ENCODE measurements around the gene FBN1. TPM values are rescaled to one million over a fixed set of nuclear protein-coding genes. Genes with fewer than 3 reads are reported as not detected.

The FBN1 gene
- total RNA-seq, 1 donor from 2014 or later = 1,183 TPM

- Mint-ChIP-seq H3K27me3 (ENCODE audit: low read depth) (no peaks in the 10 kb centered on the region), H3K27ac (ENCODE audit: unreplicated experiment) (peak overlapping the region; percentile 9), H3K9me3 (ENCODE audit: low read depth) (no peaks in the 10 kb centered on the region), H3K4me1 (ENCODE audit: low read depth) (peaks cover 42% of the 10 kb centered on the region), H3K4me3 (ENCODE audit: unreplicated experiment) (no peak overlapping the region), H3K36me3 (ENCODE audit: low read depth) (peaks cover 77% of the 10 kb centered on the region)
- TF ChIP-seq, protein P1, sequence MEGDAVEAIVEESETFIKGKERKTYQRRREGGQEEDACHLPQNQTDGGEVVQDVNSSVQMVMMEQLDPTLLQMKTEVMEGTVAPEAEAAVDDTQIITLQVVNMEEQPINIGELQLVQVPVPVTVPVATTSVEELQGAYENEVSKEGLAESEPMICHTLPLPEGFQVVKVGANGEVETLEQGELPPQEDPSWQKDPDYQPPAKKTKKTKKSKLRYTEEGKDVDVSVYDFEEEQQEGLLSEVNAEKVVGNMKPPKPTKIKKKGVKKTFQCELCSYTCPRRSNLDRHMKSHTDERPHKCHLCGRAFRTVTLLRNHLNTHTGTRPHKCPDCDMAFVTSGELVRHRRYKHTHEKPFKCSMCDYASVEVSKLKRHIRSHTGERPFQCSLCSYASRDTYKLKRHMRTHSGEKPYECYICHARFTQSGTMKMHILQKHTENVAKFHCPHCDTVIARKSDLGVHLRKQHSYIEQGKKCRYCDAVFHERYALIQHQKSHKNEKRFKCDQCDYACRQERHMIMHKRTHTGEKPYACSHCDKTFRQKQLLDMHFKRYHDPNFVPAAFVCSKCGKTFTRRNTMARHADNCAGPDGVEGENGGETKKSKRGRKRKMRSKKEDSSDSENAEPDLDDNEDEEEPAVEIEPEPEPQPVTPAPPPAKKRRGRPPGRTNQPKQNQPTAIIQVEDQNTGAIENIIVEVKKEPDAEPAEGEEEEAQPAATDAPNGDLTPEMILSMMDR (IDR thresholded peaks at IDR 0.05) = no peak
- no peak for DNase-seq (ENCODE audit: low spot score)
These were observed 182.8 kb downstream of the FBN1 start for GRCh38 chr15:48462688-48463087.

GRCh38 chr15:48459571-48460442 lies 185.7 kb downstream of the FBN1 start:
- H3K4me3 Mint-ChIP-seq (ENCODE audit: unreplicated experiment) = no peak overlapping the region

GRCh38 chr15:48458876-48459275 lies 186.6 kb downstream of the FBN1 start:
- peaks cover 73% of the 10 kb centered on the region for H3K36me3 Mint-ChIP-seq (ENCODE audit: low read depth)
- H3K27me3 Mint-ChIP-seq (ENCODE audit: low read depth) = no peaks in the 10 kb centered on the region
- H3K4me1 Mint-ChIP-seq (ENCODE audit: low read depth) = peaks cover 43% of the 10 kb centered on the region
- H3K4me3 Mint-ChIP-seq (ENCODE audit: unreplicated experiment) = no peak overlapping the region
- DNase-seq (ENCODE audit: low spot score) = no peak
- TF ChIP-seq, protein P1 (IDR thresholded peaks at IDR 0.05) = no peak
- peak overlapping the region; percentile 76 for H3K27ac Mint-ChIP-seq (ENCODE audit: unreplicated experiment)
- H3K9me3 Mint-ChIP-seq (ENCODE audit: low read depth) = no peaks in the 10 kb centered on the region

More at GRCh38 chr15:48459571-48460442, 185.7 kb downstream of the FBN1 start:
- no peak for DNase-seq (ENCODE audit: low spot score)
- peaks cover 43% of the 10 kb centered on the region for H3K4me1 Mint-ChIP-seq (ENCODE audit: low read depth)
- TF ChIP-seq, protein P1 (IDR thresholded peaks at IDR 0.05) = peak; percentile 17
- H3K9me3 Mint-ChIP-seq (ENCODE audit: low read depth) = no peaks in the 10 kb centered on the region
- peak overlapping the region; percentile 53 for H3K27ac Mint-ChIP-seq (ENCODE audit: unreplicated experiment)
- H3K27me3 Mint-ChIP-seq (ENCODE audit: low read depth) = no peaks in the 10 kb centered on the region
- peaks cover 73% of the 10 kb centered on the region for H3K36me3 Mint-ChIP-seq (ENCODE audit: low read depth)

GRCh38 chr15:48456134-48456533 lies 189.4 kb downstream of the FBN1 start:
- peaks cover 78% of the 10 kb centered on the region for H3K36me3 Mint-ChIP-seq (ENCODE audit: low read depth)
- H3K27ac Mint-ChIP-seq (ENCODE audit: unreplicated experiment) = peak overlapping the region; percentile 78
- H3K4me3 Mint-ChIP-seq (ENCODE audit: unreplicated experiment) = no peak overlapping the region
- no peaks in the 10 kb centered on the region for H3K9me3 Mint-ChIP-seq (ENCODE audit: low read depth)
- H3K27me3 Mint-ChIP-seq (ENCODE audit: low read depth) = no peaks in the 10 kb centered on the region
- H3K4me1 Mint-ChIP-seq (ENCODE audit: low read depth) = peaks cover 53% of the 10 kb centered on the region
- TF ChIP-seq, protein P1 (IDR thresholded peaks at IDR 0.05) = no peak
- DNase-seq (ENCODE audit: low spot score) = no peak

GRCh38 chr15:48451736-48452135 lies 193.8 kb downstream of the FBN1 start:
- DNase-seq (ENCODE audit: low spot score) = no peak
- TF ChIP-seq, protein P1 (IDR thresholded peaks at IDR 0.05) = no peak
- Mint-ChIP-seq H3K9me3 (ENCODE audit: low read depth) (no peaks in the 10 kb centered on the region), H3K36me3 (ENCODE audit: low read depth) (peaks cover 76% of the 10 kb centered on the region), H3K27ac (ENCODE audit: unreplicated experiment) (peak overlapping the region; percentile 52), H3K27me3 (ENCODE audit: low read depth) (no peaks in the 10 kb centered on the region), H3K4me1 (ENCODE audit: low read depth) (peaks cover 61% of the 10 kb centered on the region), H3K4me3 (ENCODE audit: unreplicated experiment) (no peak overlapping the region)

All from chondrocyte (in vitro differentiated cells).